ENCODE measurements around the gene CRHR2.

The CRHR2 gene

DNA sequence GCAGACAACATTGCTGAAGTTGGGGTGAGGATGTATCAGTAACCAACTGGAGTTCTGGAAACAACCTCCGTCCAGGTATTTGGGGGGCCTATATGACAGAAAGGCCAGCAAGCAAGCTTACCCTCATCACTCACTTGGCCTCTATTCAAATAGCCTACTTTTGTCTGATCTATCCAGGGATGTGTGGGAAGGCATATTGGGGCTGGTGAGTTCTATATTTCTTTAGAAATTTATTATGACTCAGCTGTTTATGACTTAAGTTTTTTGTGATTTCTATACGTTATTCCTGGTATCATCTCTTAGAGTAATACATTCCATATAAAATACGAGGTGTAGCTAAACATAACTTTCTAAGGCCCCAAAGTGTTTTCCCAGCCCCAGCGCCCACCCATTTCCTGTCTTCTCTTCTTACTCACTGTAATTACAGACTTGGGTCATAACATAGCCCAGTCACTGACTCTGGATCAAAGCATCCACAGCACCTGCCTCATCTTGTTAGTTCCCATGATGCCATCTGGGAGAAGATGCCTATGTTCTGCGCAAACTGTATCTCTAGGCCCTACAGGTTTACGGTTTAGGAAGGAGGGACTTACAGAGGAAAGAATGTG, 69.5 kb downstream of the CRHR2 start:
- DNase-seq (ENCODE audit: low read depth): no peak
- TF ChIP-seq, protein P1, sequence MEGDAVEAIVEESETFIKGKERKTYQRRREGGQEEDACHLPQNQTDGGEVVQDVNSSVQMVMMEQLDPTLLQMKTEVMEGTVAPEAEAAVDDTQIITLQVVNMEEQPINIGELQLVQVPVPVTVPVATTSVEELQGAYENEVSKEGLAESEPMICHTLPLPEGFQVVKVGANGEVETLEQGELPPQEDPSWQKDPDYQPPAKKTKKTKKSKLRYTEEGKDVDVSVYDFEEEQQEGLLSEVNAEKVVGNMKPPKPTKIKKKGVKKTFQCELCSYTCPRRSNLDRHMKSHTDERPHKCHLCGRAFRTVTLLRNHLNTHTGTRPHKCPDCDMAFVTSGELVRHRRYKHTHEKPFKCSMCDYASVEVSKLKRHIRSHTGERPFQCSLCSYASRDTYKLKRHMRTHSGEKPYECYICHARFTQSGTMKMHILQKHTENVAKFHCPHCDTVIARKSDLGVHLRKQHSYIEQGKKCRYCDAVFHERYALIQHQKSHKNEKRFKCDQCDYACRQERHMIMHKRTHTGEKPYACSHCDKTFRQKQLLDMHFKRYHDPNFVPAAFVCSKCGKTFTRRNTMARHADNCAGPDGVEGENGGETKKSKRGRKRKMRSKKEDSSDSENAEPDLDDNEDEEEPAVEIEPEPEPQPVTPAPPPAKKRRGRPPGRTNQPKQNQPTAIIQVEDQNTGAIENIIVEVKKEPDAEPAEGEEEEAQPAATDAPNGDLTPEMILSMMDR (conservative IDR thresholded peaks at IDR 0.05; ENCODE audit: low read depth, low read length): no peak
- H3K4me3 ChIP-seq (ENCODE audit: low read length): no peak overlapping the region

DNA sequence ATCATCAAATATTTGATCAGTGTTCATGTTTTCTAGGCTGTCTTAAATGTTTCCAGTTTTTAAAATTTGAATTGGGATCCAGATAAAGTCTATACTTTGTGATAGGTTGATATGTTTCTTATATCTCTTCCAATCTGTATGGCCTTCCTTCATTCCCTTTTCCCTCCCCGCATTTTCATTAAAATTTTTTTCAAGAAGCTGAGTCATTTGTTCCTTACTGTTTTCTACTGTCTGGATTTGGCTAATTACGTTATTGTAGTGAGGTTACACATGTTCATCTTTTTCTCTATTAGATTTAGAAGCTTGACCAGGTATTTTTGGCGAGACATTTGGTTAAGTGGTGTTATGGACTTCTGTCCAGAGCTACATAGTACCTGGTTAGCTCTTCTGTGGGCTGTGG, 76.4 kb downstream of the CRHR2 start:
- TF ChIP-seq, protein P1 (conservative IDR thresholded peaks at IDR 0.05; ENCODE audit: low read depth, low read length): no peak
- no peak overlapping the region for H3K4me3 ChIP-seq (ENCODE audit: low read length)
- DNase-seq (ENCODE audit: low read depth): no peak

DNA sequence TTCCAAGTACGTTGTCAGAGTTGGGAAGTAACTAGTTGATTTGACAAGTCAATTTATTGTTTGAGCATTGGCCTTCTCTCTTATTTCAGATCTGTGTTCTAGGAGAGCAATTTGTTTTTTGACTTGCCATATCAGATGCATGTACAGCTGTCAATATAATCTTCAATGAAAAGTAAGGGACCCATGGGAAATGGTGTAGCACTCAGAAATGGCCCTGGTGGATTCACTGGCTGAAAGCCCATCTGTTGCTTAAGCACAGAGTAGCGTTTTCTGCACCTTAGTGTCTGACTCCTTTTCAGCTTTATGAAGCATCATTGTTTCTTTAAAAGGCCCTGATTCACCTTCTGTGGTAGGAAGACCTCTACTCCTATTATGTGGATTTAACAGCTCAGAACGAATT, 77.4 kb downstream of the CRHR2 start:
- DNase-seq (ENCODE audit: low read depth): no peak
- no peak overlapping the region for H3K4me3 ChIP-seq (ENCODE audit: low read length)
- TF ChIP-seq, protein P1 (conservative IDR thresholded peaks at IDR 0.05; ENCODE audit: low read depth, low read length): no peak

All from retinal pigment epithelial cell (primary cell).